ENCODE data around the gene REEP1. TPM values are rescaled to one million over a fixed set of nuclear protein-coding genes. Genes with fewer than 3 reads are reported as not detected.

REEP1 gene
- total and polyA plus RNA-seq, 9 of the 15 experiments (the other 6 are each of a cell fraction or from before 2014, with no cell fraction given) = 0.11 to 0.67 (median 0.13) TPM

GRCh38 chr2:86195055-86195807 lies 142.2 kb downstream of the REEP1 start, which contains the start of gene IMMT (continued):
- TF ChIP-seq, protein P1, sequence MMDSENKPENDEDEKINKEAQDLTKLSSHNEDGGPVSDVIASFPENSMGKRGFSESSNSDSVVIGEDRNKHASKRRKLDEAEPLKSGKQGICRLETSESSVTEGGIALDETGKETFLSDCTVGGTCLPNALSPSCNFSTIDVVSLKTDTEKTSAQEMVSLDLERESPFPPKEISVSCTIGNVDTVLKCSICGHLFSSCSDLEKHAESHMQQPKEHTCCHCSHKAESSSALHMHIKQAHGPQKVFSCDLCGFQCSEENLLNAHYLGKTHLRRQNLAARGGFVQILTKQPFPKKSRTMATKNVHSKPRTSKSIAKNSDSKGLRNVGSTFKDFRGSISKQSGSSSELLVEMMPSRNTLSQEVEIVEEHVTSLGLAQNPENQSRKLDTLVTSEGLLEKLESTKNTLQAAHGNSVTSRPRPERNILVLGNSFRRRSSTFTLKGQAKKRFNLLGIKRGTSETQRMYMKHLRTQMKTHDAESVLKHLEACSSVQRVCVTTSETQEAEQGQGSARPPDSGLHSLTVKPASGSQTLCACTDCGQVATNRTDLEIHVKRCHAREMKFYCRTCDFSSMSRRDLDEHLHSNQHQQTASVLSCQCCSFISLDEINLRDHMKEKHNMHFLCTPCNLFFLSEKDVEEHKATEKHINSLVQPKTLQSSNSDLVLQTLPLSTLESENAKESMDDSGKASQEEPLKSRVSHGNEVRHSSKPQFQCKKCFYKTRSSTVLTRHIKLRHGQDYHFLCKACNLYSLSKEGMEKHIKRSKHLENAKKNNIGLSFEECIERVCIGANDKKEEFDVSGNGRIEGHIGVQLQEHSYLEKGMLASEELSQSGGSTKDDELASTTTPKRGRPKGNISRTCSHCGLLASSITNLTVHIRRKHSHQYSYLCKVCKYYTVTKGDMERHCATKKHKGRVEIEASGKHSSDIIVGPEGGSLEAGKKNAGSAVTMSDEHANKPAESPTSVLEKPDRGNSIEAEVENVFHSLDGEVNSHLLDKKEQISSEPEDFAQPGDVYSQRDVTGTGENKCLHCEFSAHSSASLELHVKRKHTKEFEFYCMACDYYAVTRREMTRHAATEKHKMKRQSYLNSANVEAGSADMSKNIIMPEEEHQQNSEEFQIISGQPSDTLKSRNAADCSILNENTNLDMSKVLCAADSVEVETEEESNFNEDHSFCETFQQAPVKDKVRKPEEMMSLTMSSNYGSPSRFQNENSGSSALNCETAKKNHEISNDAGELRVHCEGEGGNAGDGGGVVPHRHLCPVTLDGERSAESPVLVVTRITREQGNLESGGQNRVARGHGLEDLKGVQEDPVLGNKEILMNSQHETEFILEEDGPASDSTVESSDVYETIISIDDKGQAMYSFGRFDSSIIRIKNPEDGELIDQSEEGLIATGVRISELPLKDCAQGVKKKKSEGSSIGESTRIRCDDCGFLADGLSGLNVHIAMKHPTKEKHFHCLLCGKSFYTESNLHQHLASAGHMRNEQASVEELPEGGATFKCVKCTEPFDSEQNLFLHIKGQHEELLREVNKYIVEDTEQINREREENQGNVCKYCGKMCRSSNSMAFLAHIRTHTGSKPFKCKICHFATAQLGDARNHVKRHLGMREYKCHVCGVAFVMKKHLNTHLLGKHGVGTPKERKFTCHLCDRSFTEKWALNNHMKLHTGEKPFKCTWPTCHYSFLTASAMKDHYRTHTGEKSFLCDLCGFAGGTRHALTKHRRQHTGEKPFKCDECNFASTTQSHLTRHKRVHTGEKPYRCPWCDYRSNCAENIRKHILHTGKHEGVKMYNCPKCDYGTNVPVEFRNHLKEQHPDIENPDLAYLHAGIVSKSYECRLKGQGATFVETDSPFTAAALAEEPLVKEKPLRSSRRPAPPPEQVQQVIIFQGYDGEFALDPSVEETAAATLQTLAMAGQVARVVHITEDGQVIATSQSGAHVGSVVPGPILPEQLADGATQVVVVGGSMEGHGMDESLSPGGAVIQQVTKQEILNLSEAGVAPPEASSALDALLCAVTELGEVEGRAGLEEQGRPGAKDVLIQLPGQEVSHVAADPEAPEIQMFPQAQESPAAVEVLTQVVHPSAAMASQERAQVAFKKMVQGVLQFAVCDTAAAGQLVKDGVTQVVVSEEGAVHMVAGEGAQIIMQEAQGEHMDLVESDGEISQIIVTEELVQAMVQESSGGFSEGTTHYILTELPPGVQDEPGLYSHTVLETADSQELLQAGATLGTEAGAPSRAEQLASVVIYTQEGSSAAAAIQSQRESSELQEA (IDR thresholded peaks at IDR 0.05; ENCODE audit: low read depth) = no peak
- TF ChIP-seq SIN3B (IDR thresholded peaks at IDR 0.05; ENCODE audit: low read depth) = peak; percentile 75; the same call in 1 of the 2 replicates
- TF ChIP-seq HIVEP1 (CRISPR knock-in tag; IDR thresholded peaks at IDR 0.05) = 0 out of 2 replicates have a peak, but pooled peaks have one; percentile 39
- TF ChIP-seq GABPB2 (CRISPR knock-in tag; conservative IDR thresholded peaks at IDR 0.05) = no peak
- TF ChIP-seq RFX1 (IDR thresholded peaks at IDR 0.05) = no peak
- TF ChIP-seq HSF4 (CRISPR knock-in tag; IDR thresholded peaks at IDR 0.05; ENCODE audit: borderline replicate concordance) = no peak
- no peak for TF ChIP-seq ARID2 (IDR thresholded peaks at IDR 0.05)
- no peak for TF ChIP-seq ZNF445 (CRISPR knock-in tag; IDR thresholded peaks at IDR 0.05; ENCODE audit: low read depth)
- 0 out of 2 replicates have a peak, but pooled peaks have one; percentile 24 for TF ChIP-seq XRCC5 (IDR thresholded peaks at IDR 0.05; ENCODE audit: low read depth, low read length)
- TF ChIP-seq C11orf30 (IDR thresholded peaks at IDR 0.05; ENCODE audit: low read depth) = peak; percentile 82
- TF ChIP-seq, protein P2, sequence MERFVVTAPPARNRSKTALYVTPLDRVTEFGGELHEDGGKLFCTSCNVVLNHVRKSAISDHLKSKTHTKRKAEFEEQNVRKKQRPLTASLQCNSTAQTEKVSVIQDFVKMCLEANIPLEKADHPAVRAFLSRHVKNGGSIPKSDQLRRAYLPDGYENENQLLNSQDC (CRISPR knock-in tag; IDR thresholded peaks at IDR 0.05) = peak; percentile 32; the same call in 1 of the 2 replicates
- TF ChIP-seq TCFL5 (CRISPR knock-in tag; conservative IDR thresholded peaks at IDR 0.05) = no peak
- TF ChIP-seq NUFIP1 (IDR thresholded peaks at IDR 0.05; ENCODE audit: partially characterized antibody) = no peak
- TF ChIP-seq, protein P3, sequence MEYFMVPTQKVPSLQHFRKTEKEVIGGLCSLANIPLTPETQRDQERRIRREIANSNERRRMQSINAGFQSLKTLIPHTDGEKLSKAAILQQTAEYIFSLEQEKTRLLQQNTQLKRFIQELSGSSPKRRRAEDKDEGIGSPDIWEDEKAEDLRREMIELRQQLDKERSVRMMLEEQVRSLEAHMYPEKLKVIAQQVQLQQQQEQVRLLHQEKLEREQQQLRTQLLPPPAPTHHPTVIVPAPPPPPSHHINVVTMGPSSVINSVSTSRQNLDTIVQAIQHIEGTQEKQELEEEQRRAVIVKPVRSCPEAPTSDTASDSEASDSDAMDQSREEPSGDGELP (CRISPR knock-in tag; IDR thresholded peaks at IDR 0.05; ENCODE audit: borderline replicate concordance) = peak; percentile 90
- no peak for TF ChIP-seq CBFA2T2 (conservative IDR thresholded peaks at IDR 0.05)
- no peak for TF ChIP-seq HMG20A (CRISPR knock-in tag; conservative IDR thresholded peaks at IDR 0.05)
- TF ChIP-seq ZNF551 (CRISPR knock-in tag; IDR thresholded peaks at IDR 0.05) = no peak
- peak; percentile 99 for TF ChIP-seq NRF1 (conservative IDR thresholded peaks at IDR 0.05 in 1 of 2, IDR thresholded peaks at IDR 0.05 in 1 of 2)
